ENCODE results near the gene PLEKHA6.

- TF ChIP-seq SIN3A (IDR thresholded peaks at IDR 0.05; ENCODE audit: borderline replicate concordance, insufficient read depth, low read depth, low read length) (no peak), CTCF (IDR thresholded peaks at IDR 0.05) (no peak)
Observed at GRCh38 chr1:204409123-204409522, 49.4 kb upstream of the PLEKHA6 start.

Measured in Panc1 (cell line).